HG03135 (cell line): Measurements from ENCODE around the gene GIPC3.

Source experiments
- ATAC-seq: cut with Tn5 transposase; IDR thresholded peaks from one replicate; pipeline ENCODE4 v1.9.1; 2021; ENCODE audit warnings: mild to moderate bottlenecking, moderate library complexity; ENCODE audit not compliant: unreplicated experiment

Gene GIPC3

DNA sequence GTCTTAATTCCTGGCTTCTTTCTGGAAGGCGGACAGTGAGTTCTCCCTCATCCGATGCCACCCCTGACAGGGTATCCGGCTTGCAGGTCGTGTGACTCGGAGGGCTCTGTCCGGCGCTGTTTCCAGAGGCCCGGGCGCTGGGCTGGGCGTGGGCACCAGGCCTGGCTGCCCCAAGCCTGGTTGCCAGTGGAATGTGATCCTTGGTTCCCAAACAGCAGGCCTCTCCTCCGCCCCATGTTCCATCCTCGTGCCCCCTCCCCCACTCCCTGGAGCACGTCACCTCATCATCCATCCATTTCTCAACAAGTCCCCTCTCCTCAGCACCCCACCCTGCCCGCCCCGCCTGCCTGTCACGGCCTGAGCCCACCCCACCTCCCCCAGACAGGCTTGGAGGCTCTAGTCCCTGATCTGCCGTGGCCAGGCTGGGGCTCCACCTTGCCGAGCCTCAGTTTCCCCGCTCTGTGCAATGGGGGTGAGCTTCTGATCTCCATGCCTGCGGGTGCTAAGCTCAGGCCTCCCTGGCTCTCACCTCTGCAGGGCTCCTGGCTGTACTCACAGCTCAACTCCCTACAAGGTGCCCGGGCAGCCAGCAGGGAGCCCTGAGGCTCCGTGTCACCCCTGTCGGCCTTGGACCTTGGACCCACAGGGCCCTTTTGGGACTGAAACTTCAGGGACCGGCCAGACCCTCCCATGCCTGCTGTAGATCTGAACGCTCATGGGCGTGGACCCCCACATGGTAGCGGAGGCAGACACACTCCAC is 19.1 kb downstream of the GIPC3 start:
- ATAC-seq, result no peak

DNA sequence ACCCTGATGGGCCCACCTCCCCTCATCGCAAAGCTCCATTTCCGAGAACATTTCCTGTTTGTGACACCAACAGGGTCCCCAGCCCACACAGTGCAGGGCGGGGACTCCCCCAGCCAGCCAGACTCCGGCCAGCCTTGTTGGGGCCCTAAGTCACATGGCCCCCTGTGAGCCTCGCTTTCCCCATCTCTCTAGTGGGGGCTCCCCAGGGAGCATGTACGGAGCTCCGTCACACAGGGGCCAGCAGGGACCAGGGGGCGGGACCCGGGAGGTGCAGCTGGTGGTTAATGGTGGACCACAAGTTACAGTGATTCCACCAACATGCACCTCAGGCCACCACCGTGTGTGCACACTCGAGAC is 19.7 kb downstream of the GIPC3 start:
- ATAC-seq, result no peak

DNA sequence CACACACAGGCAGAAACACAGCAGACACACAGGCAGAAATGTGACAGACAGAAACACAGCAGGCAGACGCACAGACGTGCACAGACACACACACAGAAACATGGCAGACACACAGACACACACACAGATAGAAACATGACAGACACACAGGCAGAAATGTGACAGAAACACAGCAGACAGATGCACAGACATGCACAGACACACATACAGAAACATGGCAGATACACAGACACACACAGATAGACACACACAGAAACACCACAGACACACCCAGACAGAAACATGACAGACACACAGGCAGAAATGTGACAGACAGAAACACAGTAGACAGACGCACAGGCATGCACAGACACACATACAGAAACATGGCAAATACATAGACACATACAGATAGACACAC is 20.1 kb downstream of the GIPC3 start:
- no peak for ATAC-seq

DNA sequence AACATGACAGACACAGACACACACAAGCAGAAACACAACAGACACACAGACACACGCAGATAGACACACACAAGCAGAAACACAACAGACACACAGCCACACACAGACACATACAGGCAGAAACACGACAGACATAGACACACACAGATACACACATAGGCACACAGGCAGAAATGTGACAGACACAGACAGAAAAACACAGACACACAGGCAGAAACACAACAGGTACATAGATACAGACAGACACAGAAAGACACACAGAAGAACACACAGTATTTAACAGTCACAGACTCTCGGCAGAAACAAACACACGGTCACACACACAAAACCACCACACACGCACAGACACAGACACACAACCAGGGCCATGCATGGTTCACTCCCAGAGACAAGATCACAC is 20.5 kb downstream of the GIPC3 start:
- no peak for ATAC-seq

DNA sequence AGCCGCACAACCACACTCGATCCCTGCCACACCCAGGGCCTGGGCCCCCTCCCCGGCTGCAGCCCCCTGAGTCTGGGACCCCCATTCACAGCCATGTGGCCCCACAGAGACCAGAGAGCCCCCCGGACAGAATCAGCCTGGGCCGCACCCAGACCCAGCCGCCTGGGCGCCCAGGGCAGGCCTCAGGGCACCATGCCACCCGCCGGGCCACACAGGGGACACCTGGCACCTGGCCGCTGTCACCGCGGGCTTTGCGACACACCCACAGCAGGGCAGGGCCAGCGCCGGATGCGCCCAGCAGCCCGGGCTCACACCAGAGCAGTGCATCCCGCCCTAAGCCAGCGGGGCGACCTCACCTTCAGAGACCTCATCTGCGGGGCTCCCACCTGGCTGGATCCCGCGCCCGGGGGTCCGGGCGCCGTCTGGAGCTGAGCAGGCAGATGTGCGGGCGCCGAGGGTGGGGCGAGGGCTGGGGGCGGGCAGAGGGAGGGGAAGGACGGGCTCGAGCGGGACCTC is 21.0 kb downstream of the GIPC3 start:
- ATAC-seq, result no peak

DNA sequence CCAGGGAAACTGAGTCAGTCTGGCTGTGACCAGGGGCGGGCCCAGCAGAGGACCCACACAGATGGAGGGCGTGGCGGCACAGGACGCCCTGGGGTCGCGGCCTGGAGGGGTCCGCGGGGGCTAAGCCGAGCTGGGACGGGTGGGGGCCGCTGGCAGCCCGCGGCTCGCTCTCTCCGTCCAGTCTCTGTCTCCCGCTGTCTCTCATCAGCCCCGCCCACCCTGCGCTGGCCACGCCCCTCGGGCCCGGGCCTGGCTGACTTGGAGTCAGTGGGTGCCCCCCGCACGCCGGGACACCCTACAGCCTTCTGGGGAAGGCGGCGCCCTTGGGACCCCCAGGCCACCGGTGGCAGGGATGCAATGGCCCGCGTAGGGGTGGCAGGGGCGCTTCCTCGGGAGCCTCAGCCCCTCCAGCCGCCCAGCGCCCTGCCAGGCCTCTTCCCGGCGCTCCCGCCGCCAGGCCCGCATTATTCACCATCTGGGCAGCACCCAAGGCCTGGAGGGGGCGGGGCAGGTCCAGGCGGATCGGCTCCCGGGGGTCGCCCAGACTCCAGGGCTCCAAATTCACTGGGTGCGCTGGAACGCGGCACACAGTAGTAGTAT is 21.5 kb downstream of the GIPC3 start, which contains the start of gene TBXA2R:
Gene TBXA2R, minus strand, starts transcription at position 186 of the 600 bp plus-strand sequence. CDS start 6,241 bp downstream, outside the sequence.
- no peak for ATAC-seq

DNA sequence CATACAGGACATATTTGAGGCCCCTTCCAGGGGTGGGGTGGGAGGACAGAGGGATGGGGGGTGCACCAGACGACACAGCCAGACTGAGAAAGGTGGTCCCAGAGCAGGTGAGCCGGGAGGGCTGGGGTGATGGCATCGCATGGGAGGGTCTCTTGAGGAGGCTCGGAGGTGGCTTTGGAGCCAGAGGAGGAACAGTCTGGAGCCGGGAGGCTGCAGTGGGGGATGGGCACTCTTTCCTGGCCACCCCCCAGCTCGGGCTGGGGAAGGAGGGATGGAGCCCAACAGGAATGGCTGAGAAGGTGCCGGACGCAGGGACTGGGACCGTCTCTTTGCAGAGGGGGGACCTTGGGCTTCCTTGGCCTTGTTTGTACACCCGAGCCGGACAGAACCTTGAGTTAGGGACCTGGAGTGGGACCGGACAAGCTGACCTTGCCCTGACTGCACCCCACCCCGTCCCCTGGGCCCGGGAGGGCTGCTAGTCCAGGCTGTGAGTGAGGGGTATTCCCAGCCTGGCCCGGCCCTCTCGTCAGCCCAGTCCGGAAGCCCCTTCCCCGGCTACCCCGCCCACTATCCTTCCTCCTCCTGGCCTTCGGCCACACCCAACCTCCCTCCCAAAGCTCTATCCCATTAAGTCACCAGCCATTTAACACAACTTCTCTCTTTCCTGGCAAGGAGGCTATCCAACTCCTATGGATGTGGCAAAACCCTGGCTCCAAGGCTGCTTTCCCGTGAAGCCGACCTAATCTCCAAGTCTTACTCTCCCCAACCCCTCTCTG is 22.2 kb downstream of the GIPC3 start:
- no peak for ATAC-seq

DNA sequence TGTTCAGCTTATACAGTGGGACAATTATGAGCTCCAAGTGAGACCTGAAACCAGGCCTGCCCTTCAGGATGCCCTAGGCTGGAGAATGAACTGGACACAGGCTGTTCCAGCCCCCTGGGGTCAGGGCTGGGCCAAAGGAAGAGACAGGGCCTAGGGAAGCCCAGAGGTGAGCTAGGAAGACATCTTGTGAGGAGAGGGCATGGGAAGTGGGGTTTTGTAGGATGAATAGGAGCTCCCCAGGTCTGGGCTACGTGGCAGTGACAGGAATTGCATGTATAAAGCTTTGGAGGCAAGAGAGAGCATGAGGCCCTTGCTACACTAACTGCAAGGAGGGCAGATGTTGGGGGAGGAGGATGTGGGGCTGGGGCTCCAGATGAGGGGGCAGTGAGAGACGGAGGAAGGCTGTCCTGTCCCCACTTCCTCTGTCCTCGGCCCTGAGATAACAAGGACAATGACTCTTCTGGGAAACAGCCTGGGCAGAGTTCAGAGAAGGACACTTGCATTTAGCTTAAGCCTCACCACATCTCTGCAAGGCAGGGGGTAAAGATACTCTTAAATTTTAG is 22.9 kb downstream of the GIPC3 start:
- ATAC-seq, result no peak

DNA sequence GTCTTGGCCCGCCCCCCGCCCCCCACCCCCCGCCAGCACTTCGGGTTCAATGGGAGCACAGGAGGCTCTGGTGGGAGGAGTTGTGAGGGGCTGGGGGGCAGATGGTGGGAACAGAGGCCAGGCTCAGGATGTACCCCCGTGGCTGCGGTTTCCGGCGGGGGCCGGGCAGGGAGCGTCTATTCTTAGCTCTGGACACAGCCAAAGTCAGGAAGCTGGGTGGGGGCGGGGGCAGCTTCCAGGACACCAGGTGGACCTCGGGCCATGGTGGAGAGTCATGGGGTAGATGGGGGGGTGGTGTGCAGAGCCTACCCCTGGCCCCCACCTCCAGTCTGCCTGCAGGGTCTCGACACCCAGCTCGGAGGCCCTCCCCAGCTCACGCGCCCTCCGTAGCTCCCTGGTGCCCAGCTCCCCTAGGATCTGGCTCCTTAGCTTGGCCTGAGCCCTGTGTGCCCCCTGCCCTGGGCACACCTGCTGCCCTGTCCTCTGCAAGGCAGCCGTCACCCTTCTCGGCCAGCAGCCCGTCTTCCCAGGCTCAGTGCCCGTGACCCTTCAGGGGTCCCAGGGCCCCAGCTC is 23.6 kb downstream of the GIPC3 start:
- no peak for ATAC-seq

DNA sequence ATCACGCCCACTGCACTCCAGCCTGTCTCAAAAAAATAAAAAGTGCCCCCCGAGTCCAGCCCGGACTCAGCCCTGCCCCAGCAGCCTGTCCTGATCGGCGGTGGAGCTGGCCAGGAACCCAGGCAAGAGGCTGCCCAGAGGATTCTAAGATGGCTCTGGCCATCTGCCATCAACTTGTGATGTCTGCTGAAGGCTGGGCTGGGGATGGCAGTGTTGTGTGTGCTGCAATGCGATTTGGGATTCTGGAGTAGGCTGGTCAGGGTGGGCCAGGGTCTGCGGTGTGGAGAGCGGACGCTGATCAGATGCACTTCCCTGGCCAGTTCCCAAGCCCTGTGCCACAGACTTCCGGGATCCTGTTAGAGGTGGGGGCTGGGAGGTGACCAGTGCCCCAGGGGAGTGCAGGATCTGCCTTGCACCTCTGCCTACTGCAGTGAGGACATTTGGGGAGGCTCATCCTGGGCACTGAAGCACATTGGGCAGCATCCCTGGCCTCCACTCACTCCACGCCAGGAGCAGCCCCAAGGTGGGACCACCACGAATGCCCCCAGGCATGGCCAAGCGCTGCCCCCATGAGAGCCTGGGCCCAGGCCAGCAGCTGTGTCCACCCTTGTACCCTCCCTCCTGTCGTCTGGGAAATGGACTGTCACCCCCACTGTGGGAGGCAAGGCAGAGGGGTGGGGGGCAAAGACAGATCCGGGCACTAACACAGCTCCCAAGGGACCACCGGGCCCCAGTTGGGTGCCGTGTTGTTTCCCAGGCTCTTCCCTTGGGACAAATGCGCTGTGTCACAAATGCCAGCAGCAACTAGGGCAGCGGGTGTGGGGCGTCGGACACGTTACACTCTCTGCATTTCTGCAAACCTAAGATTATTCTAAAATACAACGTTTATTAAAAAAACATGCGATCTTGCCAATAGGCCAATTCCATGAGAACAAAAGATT is 24.8 kb downstream of the GIPC3 start:
- no peak for ATAC-seq

DNA sequence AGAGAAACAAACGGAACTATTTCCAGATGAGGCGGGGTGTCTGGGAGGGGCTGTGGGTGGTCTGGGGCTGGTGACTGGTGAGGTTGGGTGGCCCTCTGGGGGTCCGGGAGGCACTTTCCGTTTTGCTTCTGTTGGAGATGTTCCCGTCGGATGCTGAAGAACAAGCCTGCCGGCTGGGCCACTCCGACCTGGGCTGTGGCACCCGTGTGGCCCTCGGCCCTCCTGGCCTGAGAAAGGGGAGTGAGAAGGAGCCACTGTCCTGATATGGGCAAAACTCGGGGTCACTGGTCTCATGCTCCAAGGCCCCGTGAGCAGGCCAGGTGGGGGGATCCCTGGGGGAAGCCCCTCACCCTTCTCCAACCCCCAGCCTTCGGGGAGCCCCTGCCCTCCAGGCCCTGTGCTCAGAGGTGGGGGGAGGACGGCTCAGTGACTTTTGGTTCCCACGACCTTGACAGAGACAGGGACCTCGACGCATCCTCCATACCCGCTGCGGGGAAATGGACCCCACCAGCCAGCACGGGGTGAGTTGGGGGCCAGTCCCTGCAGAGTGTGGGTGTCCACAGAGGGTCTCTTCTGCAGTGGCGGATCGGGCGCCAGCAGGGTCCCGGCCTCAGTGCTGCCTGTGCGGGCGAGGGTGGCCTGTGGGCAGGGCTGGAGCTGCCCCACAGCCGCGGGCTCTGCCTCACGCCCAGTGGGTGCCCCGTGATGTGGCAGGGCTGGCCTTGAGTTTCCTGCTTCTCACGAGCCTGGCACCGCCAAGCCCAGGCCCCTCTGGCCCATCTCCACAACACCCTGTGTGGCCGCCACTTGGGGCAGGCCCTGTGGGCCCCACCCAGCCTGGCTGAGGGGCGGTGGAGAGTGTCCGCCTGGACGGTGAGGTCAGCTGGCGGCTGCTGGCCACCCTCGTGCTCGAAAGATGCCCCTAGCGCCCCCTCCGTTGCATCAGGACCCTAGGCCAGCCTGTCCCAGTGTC is 25.8 kb downstream of the GIPC3 start:
- ATAC-seq, result no peak

DNA sequence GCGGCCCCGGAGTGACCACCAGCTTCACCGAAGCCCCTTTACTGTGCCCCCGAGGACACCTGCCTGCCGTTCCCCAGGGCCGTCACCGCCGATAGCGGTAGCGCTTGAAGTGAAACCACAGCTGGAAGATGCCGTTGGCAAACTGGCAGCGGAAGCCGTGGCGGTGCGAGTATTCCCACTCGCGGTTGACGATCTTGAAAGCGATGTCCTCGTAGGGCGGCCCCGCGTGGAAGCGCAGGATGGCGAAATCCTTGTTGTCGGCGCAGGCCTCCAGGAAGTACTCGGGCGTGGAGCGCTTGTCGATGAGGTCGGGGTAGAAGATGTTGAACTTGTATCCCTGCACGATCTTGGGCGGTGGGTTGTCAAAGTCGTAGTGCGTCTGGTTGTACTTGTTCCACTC is 26.6 kb downstream of the GIPC3 start:
- ATAC-seq, result no peak

DNA sequence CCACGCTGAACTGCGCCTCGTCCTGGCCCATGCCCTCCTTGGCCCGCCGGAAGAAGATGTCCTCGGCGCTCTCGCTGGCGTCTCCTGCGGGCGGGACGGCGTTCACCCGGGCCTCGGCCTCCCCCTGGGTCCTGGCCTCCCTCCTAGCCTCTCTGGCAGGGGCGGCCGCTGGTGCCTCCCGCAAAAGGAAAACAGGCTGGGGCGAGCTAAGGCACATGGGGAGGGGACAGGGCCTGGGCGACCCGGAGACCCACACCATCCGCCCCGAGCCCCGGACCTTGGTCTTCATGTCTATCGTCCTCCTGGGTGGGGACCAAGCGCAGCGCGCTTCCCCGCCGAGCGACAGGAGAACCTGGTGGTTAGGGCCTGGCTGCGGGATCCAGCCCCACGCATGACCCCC is 27.1 kb downstream of the GIPC3 start:
- ATAC-seq, result no peak

DNA sequence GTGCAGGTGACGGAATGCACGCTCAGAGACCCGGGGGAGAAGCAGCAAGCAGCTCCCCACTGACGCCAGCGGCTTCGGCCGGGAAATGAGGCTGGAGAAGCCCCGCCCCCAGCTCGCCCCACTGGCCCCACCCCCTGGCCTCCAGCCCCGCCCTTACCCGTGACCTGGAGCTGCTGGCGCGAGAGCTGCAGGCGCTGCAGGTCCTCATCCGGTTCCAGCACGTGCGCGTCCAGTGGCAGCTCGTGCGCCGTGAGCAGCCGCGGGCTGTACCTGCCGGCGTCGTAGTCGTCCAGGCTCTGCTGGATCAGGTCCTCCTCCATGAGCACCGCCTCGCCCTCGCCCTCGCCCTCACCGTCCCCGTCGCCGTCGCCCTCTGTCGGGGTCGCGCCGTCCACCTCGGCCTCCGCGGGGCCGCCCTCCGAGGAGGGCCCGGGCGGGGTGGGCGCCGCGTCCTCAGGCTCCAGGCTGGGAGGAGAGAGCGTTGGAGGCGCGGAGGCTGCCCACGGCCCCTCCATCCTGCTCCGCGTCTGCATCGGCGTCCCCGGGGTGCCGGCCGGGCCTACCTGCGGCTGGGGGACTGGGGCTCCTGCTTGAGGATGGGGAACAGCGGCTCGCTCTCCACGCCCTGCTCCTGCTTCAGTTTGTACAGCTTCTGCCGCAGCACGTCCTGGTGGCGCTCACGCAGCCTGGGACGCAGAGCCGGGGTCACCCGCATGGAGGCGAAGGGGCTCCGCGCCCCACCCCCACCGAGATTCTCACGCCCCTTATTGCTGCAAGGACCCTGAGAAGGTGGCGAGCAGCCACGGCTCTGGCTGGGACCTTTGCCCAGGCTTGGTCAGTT is 27.8 kb downstream of the GIPC3 start:
- ATAC-seq, result no peak

DNA sequence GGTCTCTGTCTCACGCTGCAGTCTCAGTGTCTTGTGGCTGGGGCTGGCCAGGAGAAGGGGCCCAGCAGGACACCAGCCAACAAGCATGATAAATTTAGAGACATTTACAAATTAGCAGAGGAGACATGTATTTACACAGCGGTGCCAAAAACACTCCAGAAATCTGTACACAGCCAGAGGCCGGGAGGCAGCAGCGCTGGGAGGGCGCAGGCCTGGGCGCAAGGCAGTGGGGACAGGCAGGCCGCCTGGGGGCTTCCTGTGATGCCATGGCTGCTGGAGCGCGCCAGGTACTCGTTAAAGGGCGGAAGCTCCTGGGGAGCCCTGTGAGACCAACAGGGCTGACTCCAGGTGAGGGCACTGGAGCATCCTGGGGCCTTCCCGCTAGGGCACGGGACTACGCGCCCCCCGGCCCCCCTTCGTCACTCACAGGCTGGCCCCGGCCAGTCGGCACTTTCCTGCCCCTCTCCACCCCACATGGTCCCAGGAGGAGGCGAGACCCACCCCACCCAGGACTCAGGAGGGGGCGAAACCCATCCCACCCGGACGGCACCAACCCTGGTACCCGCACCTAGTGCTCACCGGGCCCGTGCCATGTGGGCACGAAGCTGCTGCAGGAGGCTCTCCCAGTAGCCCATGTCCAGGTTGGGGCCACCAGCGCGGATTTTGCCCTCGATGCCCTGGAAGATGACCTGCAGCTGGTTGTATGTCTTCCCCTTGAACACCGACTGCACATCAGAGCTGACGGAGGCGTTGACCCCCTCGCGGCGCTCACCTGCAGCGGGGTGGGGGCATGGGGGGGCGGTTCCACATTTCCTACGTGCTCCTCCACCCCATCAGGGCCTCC is 28.8 kb downstream of the GIPC3 start:
- no peak for ATAC-seq

DNA sequence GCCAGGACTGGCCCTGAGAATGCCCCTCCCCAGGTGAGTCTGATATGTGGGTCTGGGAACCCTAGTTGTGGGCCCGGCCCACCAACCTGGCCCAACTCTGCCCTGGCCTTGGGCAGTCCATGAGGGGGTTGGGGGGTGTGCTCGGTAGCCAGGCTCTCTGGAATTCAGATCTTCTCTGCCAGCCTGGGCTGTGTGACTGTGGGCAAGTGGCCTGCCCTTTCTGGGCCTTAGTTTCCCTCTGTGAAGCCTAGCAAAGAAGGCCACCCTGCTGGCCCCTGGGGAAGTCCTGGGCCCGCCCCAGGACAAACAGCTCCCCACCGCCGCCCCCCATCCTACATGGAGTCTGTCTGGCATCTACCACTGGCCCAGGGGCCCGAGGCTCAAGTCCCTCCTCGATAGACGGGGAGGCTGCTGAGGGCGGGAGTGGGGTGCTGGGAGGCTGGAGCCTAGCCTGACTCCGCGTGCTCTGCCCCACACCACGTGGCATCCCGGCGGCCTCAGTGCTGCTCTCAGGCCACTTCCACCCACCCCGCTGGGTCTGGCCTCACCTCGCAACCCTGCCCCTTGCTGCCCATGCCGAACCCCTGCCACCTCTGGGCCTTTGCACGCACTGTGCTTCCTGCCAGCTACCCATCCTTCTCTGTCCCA is 29.7 kb downstream of the GIPC3 start:
- no peak for ATAC-seq
